ENCODE data around the gene NOS1AP.

Gene NOS1AP

DNA sequence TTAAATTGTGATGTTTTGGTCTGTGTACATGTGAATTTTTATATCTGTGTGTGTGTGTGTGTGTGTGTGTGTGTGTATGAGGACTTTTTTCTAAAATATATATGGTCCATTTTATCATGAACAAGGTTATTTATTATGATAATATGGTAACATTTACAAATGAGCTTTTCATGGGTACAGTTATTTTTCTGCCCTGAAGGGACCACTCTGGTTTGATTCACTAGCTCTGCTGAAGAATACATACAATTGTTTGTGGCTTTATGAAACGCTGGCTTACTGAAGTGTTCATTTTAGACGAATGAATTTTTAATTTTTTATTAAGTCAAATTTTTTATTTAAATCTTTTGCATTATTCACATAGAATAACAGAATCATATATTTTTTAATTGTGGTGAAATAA, 235.2 kb downstream of the NOS1AP start:
- DNase-seq, result no peak

GRCh38 chr1:162305969-162306368, 236.5 kb downstream of the NOS1AP start:
- no peak for DNase-seq

DNA sequence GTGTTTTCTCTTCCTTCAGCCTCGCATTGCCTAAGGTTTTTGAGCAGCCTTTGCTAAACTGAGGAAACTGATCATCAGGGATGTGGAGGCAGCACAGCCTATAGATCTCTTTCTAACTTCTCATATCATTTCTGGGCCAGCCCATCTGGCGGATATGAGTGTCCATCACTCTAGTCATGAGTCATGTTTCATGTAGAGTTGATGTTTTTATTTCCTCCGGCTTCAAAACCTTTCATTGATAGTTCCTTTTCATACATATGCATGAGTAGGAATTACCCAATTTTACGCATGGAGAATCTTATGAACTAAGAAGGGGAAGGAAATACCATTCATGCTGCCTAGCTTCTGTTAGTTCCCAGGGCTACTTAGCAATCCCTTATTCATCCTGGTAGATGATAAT, 240.8 kb downstream of the NOS1AP start:
- no peak for DNase-seq

GRCh38 chr1:162314206-162314605, 244.7 kb downstream of the NOS1AP start:
- no peak for DNase-seq

DNA sequence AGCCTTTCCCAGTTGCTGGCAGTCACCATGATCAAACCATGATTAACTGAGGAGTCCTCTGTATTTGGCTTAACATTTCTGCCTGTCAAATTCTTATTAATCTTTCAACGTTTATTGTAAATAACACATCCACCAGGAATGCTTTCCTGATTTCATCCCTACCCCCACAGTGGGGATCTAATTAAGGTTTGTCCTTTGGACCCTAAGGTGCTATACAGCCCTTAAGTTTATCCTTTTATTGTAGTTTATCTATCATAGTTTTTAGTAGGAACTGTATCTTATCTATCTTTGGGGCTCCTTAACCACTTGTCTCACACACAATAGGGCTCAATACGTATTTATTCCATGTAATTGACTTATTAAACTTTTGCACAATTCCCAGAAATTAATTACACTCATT, 246.2 kb downstream of the NOS1AP start:
- no peak for DNase-seq

DNA sequence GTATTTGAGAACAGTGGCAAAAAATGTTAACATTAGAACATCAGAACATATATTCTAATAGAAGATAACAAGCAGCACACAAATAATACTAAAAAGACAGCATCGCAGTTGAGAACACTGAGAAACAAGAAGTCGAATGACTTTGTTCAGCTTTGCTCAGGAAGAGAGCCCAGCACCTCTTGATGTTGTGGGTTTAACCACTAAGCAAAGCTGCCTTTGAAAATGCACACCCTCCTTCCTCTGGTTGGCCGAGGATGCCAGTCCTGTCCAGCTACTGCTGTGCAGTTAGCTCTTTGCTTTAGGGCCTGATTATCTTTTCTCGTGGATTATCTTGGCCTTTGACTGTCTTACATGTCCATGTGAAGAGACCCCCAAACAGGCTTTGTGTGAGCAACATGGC, 246.7 kb downstream of the NOS1AP start:
- DNase-seq, result no peak

- DNase-seq, result no peak
Measured at GRCh38 chr1:162317621-162318020, 248.1 kb downstream of the NOS1AP start.

DNA sequence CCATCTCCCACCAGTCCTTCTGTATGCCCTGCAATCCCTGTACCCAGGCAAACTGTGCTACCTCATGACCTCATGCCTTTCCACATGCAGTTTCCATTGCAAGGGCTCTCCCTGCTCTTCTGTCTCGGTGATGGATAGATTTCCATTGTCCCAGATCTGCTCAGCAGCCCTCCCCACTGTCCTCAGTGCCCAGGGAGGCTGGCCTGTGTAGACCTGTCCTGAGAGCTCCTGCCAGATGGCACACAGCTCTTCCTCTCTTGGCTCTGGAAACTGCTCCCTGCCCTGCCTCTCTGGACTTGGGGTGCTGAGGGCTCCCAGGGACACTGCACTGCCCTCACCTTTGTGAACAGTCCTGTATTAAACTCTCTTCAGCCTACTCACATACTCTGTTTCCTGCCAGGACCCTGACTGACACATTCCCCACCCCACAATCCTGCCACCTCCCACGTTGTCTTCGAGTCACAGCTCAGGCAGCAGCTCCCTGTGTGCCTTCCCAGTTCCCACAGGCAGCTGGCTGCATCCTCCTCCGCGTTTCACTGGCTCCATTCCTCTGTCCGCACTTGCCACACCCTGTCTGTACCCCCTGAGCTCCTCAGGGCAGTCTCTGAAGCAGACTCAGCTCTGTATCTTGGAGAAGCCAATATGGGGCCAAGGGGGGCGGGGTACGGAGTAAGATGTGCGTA, 250.1 kb downstream of the NOS1AP start:
- DNase-seq, result no peak

- DNase-seq, result no peak
Measured at GRCh38 chr1:162321809-162322422, 252.4 kb downstream of the NOS1AP start.

DNA sequence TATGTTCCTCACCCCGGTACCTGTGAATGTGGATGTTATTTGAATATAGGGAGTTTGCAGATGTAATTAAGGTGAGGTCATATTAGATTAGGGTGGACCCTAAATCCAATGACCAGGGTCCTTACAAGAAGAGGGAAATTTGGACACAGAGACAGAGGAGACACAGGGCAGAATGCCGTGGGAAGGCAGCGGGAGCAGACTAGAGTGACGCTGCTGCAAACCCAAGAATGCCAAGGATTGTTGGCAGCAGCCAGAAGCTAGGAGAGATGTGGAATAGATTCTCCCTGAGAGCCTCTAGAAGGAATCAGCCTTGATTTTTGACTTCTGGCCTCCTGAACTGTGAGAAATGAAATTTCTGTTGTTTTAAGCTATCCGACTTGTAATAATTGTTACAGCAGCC, 253.5 kb downstream of the NOS1AP start:
- DNase-seq, result no peak

DNA sequence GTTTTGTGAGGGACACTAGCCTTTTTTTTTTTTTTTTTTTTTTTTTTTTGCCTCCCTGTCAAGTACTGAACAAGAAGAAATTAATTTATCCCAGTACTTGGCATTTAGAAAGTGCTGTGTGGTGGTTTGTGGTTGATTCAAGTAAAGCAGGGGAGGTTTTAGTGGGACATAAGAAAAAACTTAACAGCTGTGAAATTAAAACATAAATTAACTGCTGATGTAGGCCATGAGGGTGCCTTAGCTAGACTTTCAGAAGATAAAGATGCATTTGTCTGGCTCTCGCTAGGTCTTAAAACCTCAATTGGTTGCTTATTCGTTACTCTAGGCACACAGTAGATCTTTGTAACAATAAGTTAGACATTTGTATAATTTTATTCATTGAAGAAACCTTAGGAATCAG, 254.9 kb downstream of the NOS1AP start:
- DNase-seq, result no peak

GRCh38 chr1:162326559-162326958, 257.1 kb downstream of the NOS1AP start:
- DNase-seq, result no peak

DNA sequence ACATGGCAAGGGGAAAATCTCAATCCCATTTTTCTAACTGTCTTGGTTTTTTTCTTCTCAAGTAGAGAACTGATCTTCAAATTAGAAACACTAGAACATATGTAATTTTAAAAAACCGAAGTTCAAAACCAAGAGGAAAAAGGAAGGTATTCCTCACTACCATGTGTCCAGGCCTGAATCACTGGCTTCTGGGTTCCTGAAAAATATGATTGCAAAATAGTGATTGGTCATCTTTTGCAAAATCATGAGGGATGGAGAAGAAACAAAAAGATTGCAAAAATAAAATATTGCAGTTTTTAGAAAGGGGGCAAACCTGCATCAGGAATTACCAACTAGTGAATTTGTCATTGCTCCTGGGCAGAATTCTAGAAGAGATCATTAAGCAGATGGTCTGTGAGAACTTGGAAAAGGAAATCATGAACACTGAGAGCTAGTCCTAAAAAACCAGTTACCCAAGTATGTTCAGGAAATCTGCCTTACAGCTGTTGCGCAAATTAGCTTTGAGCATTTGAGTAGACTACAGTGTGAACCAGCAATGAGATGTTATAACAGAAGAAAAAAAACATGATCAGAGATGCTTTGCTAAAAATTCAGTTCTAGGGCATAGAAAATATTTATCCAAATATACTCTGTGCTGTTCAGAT, 257.8 kb downstream of the NOS1AP start:
- DNase-seq, result no peak

- DNase-seq, result no peak
Measured at GRCh38 chr1:162327788-162328165, 258.3 kb downstream of the NOS1AP start.

DNA sequence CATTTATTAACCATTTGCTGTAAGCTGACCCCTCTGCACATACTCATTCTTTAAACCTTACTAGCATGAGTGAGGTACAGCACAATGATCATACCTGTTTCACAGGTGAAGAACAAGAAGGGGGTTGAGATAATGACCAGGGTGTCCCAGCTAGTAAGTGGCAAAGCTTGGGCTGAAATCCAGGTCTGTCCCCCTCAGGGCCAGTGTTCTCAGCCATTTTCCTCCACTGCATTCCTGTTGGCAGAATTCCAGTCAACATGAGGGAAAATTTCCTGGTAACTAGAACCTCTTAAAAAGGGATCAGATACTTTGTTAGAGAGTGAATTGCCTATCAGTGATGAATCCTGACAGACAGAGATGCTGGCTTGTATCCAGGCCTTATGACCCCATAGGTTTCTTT, 259.0 kb downstream of the NOS1AP start:
- DNase-seq, result no peak

DNA sequence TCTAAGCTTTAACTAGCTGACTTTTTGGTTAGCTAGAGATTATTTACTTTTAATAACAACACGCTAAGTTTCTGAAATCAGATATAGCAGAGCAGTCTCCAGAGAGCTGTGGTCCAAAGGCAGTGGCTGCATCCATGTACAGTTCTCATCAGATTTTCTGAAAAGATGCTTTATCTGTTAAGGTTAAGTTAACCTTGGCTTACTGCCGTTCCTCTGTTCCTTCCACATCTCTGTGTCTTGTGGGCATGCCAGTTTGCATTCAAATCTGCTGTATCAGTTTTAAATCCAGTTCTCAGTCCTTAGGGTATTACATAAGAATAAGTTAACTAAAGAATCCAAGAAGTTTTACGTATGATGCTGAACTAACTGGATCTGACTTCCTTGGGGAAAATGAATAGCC, 260.3 kb downstream of the NOS1AP start:
- DNase-seq, result no peak

- DNase-seq, result no peak
Measured at GRCh38 chr1:162333991-162334390, 264.5 kb downstream of the NOS1AP start.

DNA sequence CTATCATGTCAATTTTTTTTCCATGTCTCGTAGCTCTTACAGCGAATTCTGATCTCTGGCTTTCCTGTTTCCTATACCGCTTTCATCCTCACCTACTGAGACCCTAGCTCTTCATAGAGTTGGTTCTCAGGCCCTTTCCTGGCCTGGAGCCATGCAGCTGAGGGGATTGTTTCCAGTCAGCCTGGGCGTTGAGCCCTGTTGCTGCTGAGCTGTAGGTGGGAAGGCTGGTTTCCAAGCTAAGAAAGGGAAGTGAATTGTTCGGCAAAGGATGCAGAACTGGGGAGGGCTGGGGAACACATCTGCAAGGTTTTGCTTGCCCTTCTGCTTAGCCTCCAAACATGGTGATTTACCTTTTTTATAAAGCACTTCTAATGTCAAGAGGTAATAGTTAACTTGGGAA, 265.6 kb downstream of the NOS1AP start:
- no peak for DNase-seq

- no peak for DNase-seq
Measured at GRCh38 chr1:162336621-162337285, 267.3 kb downstream of the NOS1AP start.

DNA sequence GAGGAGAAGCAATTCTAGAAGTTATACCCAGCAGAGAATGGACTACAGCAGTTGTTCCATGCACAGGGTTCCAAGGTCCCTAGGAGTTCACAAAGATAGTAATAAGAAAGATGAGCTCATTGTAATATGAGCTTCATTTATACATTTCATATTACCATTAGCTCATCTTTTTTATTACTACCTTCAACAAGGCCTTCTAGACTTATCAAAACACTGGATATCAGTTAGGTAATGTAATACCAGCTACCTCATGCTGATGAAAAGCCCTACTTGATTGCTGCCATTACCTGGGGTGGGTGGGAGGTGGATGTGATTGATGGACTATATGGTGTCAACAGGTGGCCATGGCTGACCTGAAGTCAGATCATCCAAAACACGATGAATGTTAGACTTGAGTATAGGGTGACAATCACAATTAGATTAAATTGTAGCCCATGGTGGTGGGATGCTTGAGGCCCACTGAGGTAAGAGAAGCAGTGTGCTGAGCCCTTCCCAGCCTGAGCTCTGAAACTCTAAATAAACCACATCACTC, 273.0 kb downstream of the NOS1AP start:
- DNase-seq, result no peak

DNA sequence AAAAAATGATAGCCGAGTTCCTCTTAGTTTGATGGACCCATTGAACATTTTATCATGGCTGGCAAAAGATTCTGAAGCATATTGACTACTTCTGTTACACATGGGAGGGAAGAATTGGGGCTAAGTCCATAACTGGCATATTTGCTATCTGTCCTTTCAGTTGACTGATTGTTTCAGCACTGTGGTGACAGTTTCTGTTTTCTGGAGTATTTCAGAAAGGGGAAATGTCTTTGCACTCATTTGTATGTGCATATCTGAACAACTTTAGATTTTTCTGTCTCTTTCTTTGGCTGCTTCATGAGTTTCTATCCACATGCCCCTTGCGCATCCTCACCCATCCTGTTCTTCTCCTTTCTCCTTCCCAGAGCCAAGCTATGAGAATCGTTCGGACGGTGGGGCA, 274.0 kb downstream of the NOS1AP start:
- no peak for DNase-seq

DNA sequence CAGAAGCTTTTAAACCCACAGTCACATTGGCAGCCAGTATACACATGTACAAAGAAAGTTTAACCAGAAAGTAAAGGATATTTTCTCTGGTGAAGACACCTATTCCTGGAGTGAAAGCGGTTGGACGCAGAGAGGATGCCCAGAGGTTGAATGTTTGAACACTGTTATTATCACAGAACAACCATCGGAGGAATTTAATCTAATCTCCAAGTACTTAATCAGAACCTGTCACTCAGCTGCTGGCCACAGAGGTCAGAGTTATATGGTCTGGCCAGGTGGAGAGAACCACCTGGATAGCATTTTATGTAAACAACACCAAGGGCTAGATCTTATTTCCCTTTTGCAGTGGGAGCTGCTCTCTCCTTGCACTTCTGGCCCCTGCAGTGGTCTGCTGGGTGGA, 277.8 kb downstream of the NOS1AP start:
- DNase-seq, result no peak

DNA sequence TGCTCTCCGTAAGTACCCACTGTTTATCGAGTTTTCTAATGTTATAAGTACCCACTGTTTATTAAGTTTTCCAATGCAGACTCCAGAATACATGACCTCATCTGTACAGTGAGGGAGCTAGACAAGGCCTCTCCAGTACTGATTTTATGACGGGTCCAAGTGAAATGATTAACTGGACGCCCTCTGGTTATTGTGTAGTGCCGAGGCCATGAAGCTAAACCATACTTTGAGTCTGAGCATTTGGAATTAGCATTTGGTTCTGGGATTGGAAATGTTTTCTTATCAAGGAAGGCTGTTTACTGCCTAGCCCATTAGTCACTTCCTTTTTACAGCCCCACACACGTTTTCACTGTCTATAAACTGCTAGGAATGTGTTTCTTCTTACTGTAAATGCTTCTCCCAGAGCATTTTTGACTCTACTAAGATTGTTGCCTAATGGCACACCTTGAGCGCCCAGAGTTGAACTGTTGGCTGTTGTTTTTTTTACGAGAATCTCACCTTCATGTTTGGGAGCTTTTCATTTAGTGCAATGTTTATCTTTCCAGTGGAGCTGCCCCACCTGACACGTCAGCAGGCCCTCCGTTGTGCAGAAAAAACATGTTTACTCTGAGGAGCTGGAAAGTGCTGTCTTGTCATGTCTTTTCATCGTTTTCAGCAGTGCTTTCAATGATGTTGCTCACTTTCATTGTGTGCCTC, 280.3 kb downstream of the NOS1AP start:
- no peak for DNase-seq
